Epithelial cell of esophagus (primary cell): ENCODE results near the gene RAPSN.

Experiments
- DNase-seq: peaks from one replicate; pipeline ENCODE4 v3.0.0; 2010; ENCODE audit warnings: low read depth
- H3K4me3 ChIP-seq: 2 replicates; pipeline ENCODE4 v1.5.1; 2011; ENCODE audit warnings: mild to moderate bottlenecking, low read length, control low read depth
- TF ChIP-seq, protein P1 (sequence below): IDR thresholded peaks from 2 replicates; pipeline ENCODE4 v1.5.1; 2011; ENCODE audit warnings: low read depth, mild to moderate bottlenecking, low read length, control low read depth, inconsistent platforms; ENCODE audit not compliant: insufficient read depth; ENCODE audit errors: missing control alignments

RAPSN gene

DNA sequence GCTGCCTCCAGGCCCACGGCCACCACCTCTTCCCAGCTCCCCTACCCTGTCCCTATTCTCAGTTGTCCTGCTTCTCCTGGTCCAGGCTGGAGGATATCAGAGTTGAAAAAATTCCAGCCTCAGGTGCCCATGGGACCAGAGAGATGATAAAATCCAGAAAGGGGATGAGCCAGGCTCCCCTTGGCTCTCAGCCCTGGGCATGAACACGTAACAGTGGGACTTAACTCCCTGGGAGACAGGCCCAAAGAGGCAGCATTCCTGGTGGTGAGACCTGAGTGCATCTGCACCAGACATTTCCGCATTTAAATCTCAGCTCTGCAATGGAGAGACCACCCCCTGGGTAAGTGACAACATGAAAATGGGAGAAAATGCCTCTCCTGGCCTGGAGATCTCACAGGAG is 50.9 kb downstream of the RAPSN start:
- DNase-seq = no peak
- no peak overlapping the region for H3K4me3 ChIP-seq
- TF ChIP-seq, protein P1, sequence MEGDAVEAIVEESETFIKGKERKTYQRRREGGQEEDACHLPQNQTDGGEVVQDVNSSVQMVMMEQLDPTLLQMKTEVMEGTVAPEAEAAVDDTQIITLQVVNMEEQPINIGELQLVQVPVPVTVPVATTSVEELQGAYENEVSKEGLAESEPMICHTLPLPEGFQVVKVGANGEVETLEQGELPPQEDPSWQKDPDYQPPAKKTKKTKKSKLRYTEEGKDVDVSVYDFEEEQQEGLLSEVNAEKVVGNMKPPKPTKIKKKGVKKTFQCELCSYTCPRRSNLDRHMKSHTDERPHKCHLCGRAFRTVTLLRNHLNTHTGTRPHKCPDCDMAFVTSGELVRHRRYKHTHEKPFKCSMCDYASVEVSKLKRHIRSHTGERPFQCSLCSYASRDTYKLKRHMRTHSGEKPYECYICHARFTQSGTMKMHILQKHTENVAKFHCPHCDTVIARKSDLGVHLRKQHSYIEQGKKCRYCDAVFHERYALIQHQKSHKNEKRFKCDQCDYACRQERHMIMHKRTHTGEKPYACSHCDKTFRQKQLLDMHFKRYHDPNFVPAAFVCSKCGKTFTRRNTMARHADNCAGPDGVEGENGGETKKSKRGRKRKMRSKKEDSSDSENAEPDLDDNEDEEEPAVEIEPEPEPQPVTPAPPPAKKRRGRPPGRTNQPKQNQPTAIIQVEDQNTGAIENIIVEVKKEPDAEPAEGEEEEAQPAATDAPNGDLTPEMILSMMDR = no peak

DNA sequence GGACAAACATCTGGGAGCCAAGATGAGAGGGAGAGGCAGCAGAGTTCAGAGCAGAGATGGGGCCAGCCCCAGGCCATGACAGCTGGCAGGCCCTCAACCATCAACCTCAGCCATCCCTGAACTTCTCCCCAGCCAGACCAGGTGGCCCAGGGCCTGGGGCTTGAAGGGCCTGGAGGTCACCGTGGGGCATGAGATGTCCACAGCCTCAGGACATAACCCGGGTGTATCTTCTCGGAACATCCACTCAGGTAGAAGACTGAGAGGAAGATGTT is 53.0 kb downstream of the RAPSN start:
- TF ChIP-seq, protein P1 = no peak
- no peak for DNase-seq
- no peak overlapping the region for H3K4me3 ChIP-seq

DNA sequence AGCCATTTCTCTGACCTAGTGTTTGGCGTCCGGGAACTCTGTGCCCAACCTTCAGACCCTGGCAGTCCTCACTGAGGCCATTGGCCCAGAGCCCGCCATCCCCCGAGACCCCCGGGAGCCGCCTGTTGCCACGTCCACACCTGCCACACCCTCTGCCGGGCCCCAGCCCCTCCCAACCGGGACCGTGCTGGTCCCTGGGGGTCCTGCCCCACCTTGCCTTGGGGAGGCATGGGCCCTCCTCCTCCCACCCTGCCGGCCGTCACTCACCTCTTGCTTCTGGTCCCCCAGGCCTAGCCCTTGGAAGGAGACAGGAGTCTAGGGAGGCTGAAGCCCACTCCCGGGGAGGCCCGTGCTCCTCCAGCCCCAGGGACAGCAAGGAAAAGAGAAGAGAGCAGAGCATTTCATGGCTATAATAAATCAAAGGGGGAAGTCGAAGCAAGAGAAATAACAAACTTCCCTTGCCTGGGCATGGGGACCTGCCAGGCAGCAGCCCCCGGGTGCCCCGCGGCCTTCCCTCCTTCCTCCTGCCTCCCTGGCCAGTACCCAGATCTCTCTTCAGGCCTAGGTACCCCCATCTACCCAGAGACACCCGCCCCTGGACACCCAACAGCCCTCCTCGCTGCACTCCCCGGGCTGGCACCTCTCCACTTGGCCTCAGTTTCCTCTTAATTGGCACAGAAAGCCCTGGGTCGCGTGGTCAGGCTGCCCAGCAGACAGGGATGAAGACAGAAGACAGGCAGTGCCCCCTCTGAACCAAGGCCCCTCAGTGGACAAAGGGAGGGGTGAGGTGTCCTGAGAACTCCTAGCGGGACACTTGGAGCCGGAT is 53.5 kb downstream of the RAPSN start:
- TF ChIP-seq, protein P1 = no peak
- no peak for DNase-seq
- H3K4me3 ChIP-seq = no peak overlapping the region

DNA sequence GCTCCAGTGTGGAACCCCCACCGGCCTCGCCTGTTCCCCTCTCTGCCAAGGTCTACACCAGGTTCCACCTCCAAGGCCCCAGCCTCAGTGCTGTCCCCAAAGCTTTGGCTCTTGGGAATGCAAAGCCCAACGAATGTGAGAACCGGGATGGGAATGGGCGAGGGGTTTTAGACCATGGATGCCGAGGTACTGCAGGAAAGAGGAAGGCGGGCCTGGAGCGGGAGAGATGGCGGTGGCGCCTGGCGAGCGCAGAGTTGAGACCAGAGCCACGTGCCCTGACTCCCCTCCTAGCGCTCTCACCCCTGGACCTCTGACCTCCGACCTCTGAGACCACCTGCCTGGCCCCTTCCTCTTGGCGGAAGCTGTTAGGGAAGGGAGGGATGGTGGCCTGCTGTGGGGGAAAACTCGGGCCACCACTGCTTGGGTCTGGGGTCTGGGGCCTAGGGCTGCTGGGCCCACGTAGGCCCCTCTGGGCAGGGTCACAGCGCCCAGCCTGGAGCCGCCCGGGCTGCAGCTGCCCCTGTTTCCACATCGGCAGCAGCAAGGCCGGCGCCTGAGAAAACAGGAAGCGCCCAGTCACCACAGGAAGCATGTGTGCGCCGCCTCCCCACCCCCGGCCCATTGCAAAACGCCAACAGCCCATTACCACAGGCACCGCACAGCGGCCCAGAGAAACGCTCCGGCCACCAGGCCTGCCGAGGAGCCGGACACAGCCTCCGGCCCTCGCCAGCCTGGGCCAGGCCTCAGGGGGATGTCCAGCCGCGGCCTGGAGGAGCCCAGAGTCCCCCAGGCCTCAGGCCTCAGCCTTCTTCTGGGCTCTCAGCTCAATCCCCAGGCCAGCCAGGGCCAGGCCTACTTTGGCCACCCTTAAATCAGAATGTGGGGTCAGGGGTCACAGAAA is 54.4 kb downstream of the RAPSN start:
- DNase-seq = no peak
- no peak overlapping the region for H3K4me3 ChIP-seq
- TF ChIP-seq, protein P1 = no peak

DNA sequence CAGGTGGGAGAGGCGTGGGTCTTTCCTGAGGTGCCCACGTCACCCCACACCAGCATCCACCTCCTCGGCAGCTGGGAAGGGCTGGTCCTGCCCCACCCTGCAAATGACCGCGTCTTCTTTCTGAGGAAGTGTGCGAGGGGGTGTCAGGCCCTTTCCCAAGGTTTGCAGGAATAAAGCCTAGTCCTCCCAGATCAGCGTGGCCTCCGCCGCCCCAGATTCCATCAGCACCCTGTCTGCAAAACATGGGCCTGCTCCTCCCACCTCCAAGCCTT is 55.0 kb downstream of the RAPSN start:
- no peak overlapping the region for H3K4me3 ChIP-seq
- no peak for DNase-seq
- TF ChIP-seq, protein P1 = no peak

DNA sequence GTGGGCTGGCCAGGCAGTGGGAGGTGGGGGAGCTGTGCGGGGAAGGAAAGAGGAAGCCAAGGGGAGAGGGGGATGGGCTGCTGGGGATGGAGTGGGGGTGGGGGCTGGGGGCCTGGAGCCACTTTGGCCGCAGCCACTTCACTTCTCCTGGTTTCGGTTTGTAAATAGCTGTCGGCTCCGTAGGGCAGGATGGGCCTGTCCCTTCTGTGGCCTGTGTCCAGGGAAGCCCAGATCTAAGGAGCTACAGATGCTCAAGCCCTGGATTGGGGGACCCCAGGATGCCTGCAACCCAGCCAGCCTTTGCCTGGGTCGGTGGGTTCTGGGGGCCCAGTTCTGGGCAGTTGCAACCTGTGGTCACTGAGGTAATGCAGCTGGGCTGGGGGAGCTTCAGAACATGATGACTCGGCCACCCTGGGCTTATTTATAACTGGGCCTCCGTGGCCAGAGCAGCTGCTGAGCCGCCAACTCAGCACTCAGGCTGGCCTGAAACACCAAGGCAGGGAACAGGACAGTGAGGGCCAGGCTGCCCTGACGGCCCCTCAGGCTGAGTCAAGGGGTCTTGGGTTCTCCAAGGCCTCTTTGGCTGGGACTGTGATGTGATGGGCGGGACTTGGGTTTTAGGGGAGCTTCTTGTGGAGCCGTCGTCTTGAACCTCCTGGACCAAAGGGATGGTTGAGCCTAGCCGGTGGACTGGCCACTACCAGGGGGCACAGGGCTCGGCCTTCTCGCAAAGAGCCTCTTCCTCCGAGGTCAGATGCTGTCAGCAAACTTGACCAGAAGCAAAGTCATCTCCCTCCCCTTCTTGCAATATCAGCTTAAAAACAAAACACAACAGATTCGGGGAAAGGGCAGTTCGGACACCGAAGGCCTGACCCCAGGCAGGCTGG is 55.5 kb downstream of the RAPSN start:
- TF ChIP-seq, protein P1 = no peak
- no peak overlapping the region for H3K4me3 ChIP-seq
- no peak for DNase-seq
